Stimulated activated CD4-positive, alpha-beta T cell treated with anti-CD3 and anti-CD28 coated beads, TNF-alpha, amount 100 ng/mL, for 48 hours (primary cell): ENCODE measurements around the gene WDR75.
"Not testable (repeated sequence)": the region's sequence is repeated elsewhere in the genome, so short reads cannot be mapped to it uniquely, and the experiment has no call there.

Experiments
- DNase-seq, 3 donors: peaks; one replicate each; pipeline ENCODE4 v3.0.0-alpha.2; 2020; ENCODE audit warnings: low read depth in 3 of 3

Gene WDR75

GRCh38 chr2:189440947-189441708, at the start of gene WDR75:
WDR75 (plus strand) TSS chr2:189441474; CDS start chr2:189441493, 19 bp downstream.
- DNase-seq = peak; percentile 86 to 90 (median 87)

GRCh38 chr2:189393440-189394111, 47.7 kb upstream of the WDR75 start:
- DNase-seq = no peak

DNA sequence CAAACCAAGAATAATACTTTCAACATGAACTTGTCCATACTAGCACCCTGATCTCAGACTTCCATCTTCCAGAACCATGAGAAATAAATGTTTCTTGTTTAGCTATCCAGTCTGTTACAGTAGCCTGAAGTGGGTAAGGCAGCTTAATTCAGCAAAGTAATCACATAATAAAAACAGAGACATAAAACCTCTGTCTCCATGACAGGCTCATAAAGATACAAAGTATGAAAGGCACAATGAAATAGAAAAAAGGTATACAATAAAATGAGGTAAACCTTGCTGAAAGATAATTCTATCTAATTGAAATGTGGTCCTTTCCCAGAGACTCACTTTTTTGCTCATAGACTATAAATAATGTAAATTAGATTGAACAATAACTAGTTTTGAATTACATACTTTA, 46.7 kb upstream of the WDR75 start:
- DNase-seq = no peak

DNA sequence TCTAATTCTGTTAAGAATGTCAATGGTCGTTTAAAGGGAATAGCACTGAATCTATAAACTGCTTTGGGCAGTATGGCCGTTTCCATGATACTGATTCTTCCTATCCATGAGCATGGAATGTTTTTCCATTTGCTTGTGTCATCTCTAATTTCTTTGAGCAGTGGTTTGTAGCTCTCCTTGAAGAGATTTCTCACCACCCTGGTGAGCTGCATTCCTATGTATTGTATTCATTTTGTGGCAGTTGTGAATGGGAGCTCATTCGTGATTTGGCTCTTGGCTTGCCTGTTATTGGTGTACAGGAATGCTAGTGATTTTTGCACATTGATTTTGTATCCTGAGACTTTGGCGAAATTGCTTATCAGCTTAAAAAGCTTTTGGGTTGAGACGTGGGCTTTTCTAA, 38.3 kb upstream of the WDR75 start:
- no peak for DNase-seq

DNA sequence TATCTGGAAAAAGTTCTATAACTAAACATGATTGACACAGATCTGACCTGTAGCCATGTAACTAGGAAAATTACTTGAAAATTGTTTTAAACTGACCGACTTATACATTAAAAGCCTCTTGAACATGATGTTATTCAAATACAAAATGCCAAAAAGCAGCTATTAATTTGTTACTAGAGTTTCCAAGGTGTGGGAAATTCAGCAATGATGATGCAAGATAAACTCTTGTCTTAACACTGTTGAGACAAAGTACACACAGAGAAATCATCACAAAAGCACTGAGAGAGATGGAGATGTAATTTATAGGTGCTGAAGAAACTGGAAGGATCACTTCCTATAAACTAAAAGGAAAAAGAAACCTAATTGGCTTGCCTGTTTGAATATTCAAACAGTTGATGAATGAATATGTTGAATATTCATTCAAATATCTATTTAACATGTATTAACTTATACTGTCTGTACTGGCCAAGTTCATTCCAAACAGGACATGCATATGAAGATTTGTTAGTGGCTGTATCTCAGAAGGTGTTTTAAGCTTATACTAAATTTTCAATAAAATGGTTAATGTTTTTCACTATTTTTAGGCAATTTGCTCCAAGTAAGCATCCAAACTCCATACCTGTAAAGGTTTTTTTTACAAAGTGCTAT, 34.6 kb upstream of the WDR75 start:
- no peak for DNase-seq

- DNase-seq = no peak
Observed at GRCh38 chr2:189407281-189408209, 33.7 kb upstream of the WDR75 start.

- DNase-seq = no peak
Observed at GRCh38 chr2:189408294-189408693, 33.0 kb upstream of the WDR75 start.

DNA sequence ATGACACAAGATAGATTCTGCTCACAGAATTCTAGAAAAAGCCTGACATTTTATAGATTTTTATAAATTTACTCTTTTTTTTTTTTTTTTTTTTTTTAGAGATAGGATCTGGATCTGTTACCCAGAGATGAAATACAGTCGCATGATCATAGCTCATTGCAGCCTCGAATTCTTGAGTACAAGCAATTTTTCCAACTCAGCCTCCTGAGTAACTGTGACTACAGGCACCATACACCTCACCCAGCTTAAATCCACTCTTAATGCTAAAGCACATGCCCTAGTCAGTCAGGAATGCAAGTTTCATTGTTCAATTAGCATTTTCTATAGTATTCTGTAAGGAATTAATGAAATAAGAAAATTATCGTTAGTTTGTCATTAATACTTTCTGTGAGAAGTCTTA, 32.1 kb upstream of the WDR75 start:
- DNase-seq = no peak

- DNase-seq = no peak
Observed at GRCh38 chr2:189409647-189410046, 31.6 kb upstream of the WDR75 start.

- no peak for DNase-seq
Observed at GRCh38 chr2:189411860-189412259, 29.4 kb upstream of the WDR75 start.

GRCh38 chr2:189412330-189412953, 28.8 kb upstream of the WDR75 start:
- peak in 2 of 3 donors; percentile 0 to 11 for DNase-seq

GRCh38 chr2:189413249-189413648, 28.0 kb upstream of the WDR75 start:
- no peak for DNase-seq

- DNase-seq = no peak
Observed at GRCh38 chr2:189421644-189422043, 19.6 kb upstream of the WDR75 start.

GRCh38 chr2:189424961-189425360, 16.3 kb upstream of the WDR75 start:
- DNase-seq = no peak

DNA sequence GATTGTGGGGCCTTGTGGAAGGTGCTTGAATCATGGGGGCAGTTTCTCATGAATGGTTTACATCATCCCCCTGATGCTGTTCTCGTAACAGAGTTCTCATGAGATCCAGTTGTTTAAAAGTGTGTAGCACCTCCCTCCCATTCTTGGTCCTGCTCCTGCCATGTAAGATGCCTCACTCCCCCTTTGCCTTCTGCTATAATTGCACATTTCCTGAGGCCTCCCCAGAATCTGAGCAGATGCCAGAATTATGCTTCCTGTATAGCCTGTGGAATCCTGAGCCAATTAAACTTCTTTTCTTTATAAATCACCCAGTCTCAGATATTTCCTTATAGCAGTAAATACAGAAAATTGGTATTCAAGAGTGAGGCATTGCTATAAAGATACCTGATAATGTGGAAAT, 15.6 kb upstream of the WDR75 start:
- DNase-seq = no peak

DNA sequence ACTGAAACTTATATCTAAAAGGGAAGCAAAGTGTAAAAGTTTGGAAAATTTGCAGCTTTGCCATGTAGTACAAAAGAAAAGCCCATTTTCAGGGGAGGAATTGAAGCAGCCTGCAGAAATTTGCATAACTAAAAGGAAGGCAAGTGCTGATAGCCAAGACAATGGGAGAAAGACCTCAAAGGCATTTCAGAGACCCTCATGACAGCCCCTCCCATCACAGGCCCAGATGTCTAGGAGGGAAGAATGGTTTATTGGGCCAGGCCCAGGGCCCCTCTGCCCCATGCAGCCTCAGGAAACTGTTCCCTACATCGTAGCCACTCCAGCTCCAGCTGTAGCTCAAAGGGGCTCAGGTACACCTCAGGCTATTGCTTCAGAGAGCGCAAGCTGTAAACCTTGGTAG, 14.4 kb upstream of the WDR75 start:
- no peak for DNase-seq

DNA sequence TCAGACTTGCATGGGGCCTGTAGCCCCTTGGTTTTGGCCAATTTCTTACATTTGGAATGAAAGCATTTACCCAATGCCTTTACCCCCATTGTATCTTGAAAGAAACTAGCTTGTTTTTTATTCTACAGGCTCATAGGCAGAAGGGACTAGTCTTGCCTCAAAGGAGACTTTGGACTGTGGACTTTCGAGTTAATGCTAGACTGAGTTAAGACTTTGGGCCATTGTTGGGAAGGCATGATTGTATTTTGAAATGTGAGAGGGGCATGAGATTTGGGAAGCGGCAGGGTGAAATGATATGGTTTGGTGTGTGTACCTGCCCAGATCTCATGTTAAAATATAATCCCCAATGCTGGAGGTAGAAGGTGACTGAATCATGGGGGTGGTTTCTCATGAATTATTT, 13.4 kb upstream of the WDR75 start:
- no peak for DNase-seq

GRCh38 chr2:189430448-189430847, 10.8 kb upstream of the WDR75 start:
- not testable (repeated sequence) for DNase-seq

DNA sequence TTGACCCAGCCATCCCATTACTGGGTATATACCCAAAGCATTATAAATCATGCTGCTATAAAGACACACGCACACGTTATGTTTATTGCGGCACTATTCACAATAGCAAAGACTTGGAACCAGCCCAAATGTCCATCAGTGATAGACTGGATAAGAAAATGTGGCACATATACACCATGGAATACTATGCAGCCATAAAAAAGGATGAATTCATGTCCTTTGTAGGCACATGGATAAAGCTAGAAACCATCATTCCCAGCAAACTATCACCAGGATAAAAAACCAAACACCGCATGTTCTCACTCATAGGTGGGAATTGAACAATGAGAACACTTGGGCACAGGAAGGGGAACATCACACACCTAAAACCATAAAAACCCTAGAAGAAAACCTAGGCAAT, 5.5 kb upstream of the WDR75 start:
- DNase-seq = not testable (repeated sequence)

- DNase-seq = no peak
Observed at GRCh38 chr2:189437926-189438325, 3.3 kb upstream of the WDR75 start.

DNA sequence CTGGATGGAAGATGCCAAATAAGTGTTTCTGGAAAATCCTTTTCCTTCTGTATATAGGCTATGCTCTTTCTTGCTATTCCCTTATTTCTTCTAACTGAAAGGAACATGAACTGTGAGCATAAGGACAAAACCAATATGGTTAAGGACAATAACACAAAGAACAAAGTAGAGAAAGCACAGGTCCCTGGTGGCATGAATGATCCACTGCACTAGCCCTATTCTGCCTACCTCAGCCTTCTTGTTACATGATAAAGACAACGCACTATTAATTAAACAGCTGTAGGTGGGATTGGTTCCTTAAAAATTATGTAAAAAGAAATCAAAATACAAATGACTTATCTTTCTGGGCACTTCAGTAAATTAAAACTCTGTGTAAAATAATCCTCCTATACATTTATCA, 1.9 kb upstream of the WDR75 start:
- DNase-seq = no peak

DNA sequence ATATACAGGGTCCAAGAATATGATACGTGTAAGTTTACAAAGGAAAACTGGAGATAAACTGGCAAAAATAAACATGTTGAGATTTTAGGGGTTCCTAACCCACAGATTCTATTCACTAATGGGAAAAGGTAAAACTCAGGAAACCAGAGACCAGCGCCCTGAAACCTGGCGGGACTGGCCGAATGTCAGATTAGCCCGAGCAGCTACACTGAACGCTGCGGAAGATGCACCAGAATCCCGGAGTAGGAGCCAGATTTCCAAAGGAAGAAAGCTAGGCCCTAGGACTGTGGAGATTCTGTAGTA, 679 bp upstream of the WDR75 start:
- no peak for DNase-seq
